Adipocyte (in vitro differentiated cells): ENCODE measurements around the gene CDH24.

Experiments used
- DNase-seq: peaks from one replicate; pipeline ENCODE4 v3.0.0-alpha.2; 2015; ENCODE audit warnings: low read depth
- H3K27me3 ChIP-seq: replicated peaks from 2 replicates; pipeline ENCODE4 v1.7.0; 2013; ENCODE audit warnings: mild to moderate bottlenecking, low read length, moderate library complexity; ENCODE audit not compliant: control insufficient read depth, insufficient read depth
- H3K36me3 ChIP-seq: 2 replicates; pipeline ENCODE4 v1.7.0; 2013; ENCODE audit warnings: low read length, mild to moderate bottlenecking, moderate library complexity; ENCODE audit not compliant: control insufficient read depth, insufficient read depth, severe bottlenecking
- H3K4me1 ChIP-seq: 2 replicates; pipeline ENCODE4 v1.7.0; 2013; ENCODE audit warnings: mild to moderate bottlenecking, low read length, moderate library complexity; ENCODE audit not compliant: control insufficient read depth, insufficient read depth
- H3K4me3 ChIP-seq: 2 replicates; pipeline ENCODE4 v1.7.0; 2013; ENCODE audit warnings: mild to moderate bottlenecking, low read length, moderate library complexity
- H3K9ac ChIP-seq: 2 replicates; pipeline ENCODE4 v1.7.0; 2013; ENCODE audit warnings: mild to moderate bottlenecking, low read length, moderate library complexity
- H3K9me3 ChIP-seq: 2 replicates; pipeline ENCODE4 v1.7.0; 2013; ENCODE audit warnings: mild to moderate bottlenecking, low read length, moderate library complexity; ENCODE audit not compliant: control insufficient read depth

Gene CDH24

DNA sequence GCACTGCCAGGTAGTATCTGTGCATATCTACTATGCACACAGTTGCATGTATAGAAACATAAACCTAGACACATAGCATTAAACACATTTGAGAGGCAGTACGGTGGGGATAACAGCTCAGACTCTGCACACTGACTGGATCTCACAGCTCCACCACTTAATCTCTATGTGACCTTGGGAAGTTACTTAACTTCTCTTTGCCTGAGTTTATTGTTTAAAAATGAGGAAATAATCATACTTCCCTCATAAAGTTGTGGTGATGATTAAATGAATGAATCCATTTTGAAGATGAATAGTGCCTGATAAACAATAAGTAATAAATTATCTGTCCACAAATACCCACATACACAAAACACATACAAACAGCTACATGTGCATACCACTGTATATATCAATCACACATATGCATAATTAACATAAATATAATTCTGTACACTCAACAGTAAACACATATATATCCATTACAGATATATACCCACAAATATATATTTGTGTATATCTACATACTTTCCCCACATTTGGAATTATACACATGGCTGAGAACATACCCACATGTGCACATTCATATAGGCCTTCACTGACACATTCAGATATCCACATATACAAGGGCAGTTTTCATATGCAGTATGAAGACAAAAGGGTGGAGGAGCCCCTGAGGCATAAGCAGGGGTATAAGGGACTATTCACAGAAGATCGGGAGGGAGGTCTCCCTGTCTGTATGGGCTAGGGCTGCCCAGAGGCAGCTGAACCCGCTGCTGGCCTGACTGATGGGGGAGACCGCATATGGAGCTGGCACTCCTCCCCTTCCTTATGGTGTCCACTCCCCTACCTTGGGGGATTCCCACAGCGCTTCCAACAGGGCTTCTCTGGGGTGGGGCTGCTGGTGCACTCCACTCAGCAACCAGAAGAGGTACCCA lies 5.9 kb downstream of the CDH24 start:
- no peak for DNase-seq
- H3K36me3 ChIP-seq = no peaks in the 10 kb centered on the region
- H3K4me1 ChIP-seq = peaks cover 2% of the 10 kb centered on the region
- no peak overlapping the region for H3K9ac ChIP-seq
- H3K27me3 ChIP-seq = no peaks in the 10 kb centered on the region
- H3K9me3 ChIP-seq = no peaks in the 10 kb centered on the region
- no peak overlapping the region for H3K4me3 ChIP-seq

DNA sequence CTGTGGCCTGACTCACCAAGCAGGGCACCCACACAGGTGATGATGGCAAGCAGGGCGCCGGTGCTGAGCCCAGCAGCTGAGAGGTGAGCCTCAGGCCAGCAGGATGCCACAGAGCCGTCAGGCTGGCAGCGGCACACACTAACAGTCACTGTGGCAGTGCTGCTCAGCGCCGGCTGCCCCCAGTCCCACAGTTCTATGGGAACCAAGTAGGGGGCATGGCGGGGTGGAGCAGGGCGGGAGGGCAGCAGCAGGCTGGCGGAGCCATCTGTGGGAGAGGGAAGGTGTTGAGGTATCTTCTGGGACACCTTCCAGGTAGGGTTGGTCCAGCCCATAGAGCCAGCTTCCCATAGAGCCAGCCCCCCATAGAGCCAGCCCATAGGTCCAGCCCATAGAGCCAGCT lies 8.3 kb downstream of the CDH24 start:
- H3K9me3 ChIP-seq = no peaks in the 10 kb centered on the region
- no peaks in the 10 kb centered on the region for H3K36me3 ChIP-seq
- no peak overlapping the region for H3K4me3 ChIP-seq
- no peaks in the 10 kb centered on the region for H3K27me3 ChIP-seq
- DNase-seq = no peak
- no peaks in the 10 kb centered on the region for H3K4me1 ChIP-seq
- no peak overlapping the region for H3K9ac ChIP-seq

GRCh38 chr14:23047751-23048693 lies 9.3 kb downstream of the CDH24 start:
- Histone ChIP-seq H3K36me3 (no peaks in the 10 kb centered on the region), H3K9ac (no peak overlapping the region), H3K27me3 (peaks cover 3% of the 10 kb centered on the region), H3K4me3 (no peak overlapping the region), H3K4me1 (no peaks in the 10 kb centered on the region), H3K9me3 (no peaks in the 10 kb centered on the region)
- DNase-seq = no peak

- peaks cover 3% of the 10 kb centered on the region for H3K27me3 ChIP-seq
- DNase-seq = no peak
- no peaks in the 10 kb centered on the region for H3K4me1 ChIP-seq
- H3K36me3 ChIP-seq = no peaks in the 10 kb centered on the region
- H3K9me3 ChIP-seq = no peaks in the 10 kb centered on the region
- no peak overlapping the region for H3K4me3 ChIP-seq
- no peak overlapping the region for H3K9ac ChIP-seq
Observed at GRCh38 chr14:23047034-23047634, 10.2 kb downstream of the CDH24 start.

GRCh38 chr14:23045419-23046357 lies 11.6 kb downstream of the CDH24 start:
- no peak for DNase-seq
- Histone ChIP-seq H3K27me3 (peaks cover 3% of the 10 kb centered on the region), H3K4me3 (no peak overlapping the region), H3K9ac (no peak overlapping the region), H3K4me1 (no peaks in the 10 kb centered on the region), H3K36me3 (no peaks in the 10 kb centered on the region), H3K9me3 (no peaks in the 10 kb centered on the region)

DNA sequence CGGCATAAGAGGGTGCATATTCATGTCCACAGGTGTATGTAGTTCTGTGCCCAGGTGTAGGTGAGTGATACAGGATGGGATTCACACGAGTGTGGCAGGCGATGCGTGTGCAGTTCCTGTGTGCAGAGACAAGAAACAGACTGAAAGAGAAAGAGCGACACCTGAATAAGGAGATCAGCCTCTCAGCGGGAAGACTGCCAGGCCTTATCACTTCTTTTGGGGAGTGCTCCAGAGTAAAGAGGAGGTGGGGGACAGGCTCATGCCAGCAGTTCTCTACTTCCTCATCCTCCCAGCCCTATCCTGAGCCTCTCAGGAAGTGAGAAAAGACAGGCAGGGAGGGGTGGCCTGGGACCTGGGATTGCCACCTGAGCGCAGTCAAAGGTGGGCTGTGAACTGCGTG lies 12.5 kb downstream of the CDH24 start:
- DNase-seq = no peak
- H3K9ac ChIP-seq = no peak overlapping the region
- no peaks in the 10 kb centered on the region for H3K36me3 ChIP-seq
- H3K4me1 ChIP-seq = no peaks in the 10 kb centered on the region
- H3K9me3 ChIP-seq = no peaks in the 10 kb centered on the region
- no peak overlapping the region for H3K4me3 ChIP-seq
- peaks cover 3% of the 10 kb centered on the region for H3K27me3 ChIP-seq

GRCh38 chr14:23043754-23044153 lies 13.6 kb downstream of the CDH24 start:
- Histone ChIP-seq H3K36me3 (no peaks in the 10 kb centered on the region), H3K4me3 (no peak overlapping the region), H3K27me3 (peaks cover 3% of the 10 kb centered on the region), H3K9me3 (no peaks in the 10 kb centered on the region), H3K4me1 (no peaks in the 10 kb centered on the region), H3K9ac (no peak overlapping the region)
- no peak for DNase-seq

DNA sequence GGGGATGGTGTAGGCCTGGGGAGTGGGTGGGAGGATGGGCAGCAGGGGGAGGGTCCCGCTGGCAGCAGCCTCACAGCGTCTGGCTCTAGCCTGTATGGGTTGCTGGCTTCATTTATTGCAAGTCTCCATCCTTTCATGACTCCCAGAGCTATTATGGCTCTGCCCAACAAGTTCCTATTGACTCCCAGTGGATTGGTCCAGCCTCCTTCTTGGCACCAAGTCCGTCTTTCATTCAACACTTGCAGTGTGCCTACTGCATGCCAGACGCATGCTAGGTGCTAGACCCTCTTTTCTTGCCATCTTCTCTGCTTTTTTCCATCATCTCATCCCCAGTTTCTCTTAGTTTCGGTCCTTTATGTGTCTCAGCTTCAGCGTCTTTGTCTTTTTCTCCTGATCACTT lies 14.2 kb downstream of the CDH24 start:
- H3K27me3 ChIP-seq = peaks cover 3% of the 10 kb centered on the region
- no peak overlapping the region for H3K4me3 ChIP-seq
- no peaks in the 10 kb centered on the region for H3K9me3 ChIP-seq
- no peaks in the 10 kb centered on the region for H3K36me3 ChIP-seq
- H3K4me1 ChIP-seq = no peaks in the 10 kb centered on the region
- no peak overlapping the region for H3K9ac ChIP-seq
- no peak for DNase-seq

DNA sequence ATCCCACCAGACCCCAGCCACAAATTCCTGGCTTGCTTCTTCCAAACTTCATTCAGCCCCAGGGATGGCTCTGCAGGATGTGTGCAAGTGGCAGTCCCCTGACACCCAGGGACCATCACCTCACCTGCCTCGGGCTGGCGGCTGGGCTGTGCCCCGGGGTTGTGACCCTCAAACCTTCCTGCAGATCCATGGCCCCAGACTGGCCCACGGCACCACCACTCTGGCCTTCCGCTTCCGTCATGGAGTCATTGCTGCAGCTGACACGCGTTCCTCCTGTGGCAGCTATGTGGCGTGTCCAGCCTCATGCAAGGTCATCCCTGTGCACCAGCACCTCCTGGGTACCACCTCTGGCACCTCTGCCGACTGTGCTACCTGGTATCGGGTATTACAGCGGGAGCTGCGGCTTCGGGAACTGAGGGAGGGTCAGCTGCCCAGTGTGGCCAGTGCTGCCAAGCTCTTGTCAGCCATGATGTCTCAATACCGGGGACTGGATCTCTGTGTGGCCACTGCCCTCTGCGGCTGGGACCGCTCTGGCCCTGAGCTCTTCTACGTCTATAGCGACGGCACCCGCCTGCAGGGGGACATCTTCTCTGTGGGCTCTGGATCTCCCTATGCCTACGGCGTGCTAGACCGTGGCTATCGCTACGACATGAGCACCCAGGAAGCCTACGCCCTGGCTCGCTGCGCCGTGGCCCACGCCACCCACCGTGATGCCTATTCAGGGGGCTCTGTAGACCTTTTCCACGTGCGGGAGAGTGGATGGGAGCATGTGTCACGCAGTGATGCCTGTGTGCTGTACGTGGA lies 15.0 kb downstream of the CDH24 start, which contains the start of gene PSMB11:
TSS of gene PSMB11 (plus strand) at position 51 of the 804 bp plus-strand sequence. CDS start at position 65, 14 bp downstream.
- Histone ChIP-seq H3K4me1 (no peaks in the 10 kb centered on the region), H3K9me3 (no peaks in the 10 kb centered on the region), H3K27me3 (peaks cover 3% of the 10 kb centered on the region), H3K4me3 (no peak within 1 kb of the TSS), H3K9ac (no peak within 1 kb of the TSS), H3K36me3 (no peaks in the 10 kb centered on the region)
- no peak for DNase-seq

DNA sequence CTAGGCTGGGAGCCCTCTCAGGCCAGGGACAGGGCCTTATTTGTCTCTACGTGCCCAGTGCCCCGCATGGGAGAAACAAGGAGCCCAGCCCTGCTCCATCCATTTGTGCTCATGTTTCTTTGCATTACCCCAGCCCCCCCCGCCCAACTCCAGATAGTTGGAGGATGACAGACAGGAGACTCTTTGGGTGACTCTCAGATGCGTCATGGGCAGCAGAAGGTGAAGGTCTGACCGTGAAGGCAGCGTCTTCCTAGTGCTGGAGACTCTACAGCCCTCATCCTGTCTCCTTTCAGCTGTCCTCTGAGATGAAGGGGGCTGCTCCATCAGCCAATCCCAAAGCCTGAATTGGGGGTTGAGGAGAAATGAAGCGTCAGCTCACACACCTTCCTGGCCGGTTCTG lies 15.6 kb downstream of the CDH24 start:
- no peaks in the 10 kb centered on the region for H3K9me3 ChIP-seq

More for the DNA sequence above, 15.6 kb downstream of the CDH24 start:
- Histone ChIP-seq H3K4me3 (no peak overlapping the region), H3K4me1 (no peaks in the 10 kb centered on the region), H3K36me3 (no peaks in the 10 kb centered on the region), H3K27me3 (peaks cover 3% of the 10 kb centered on the region), H3K9ac (no peak overlapping the region)
- DNase-seq = no peak
